GM10266 (cell line): ENCODE results near the gene RNF151.
"Not testable (repeated sequence)": the region's sequence is repeated elsewhere in the genome, so short reads cannot be mapped to it uniquely, and the experiment has no call there.

Experiments
- DNase-seq: peaks from one replicate; pipeline ENCODE4 v3.0.0; 2012; ENCODE audit errors: extremely low spot score
- TF ChIP-seq, protein P1 (sequence below): IDR thresholded peaks from 2 replicates; pipeline ENCODE4 v1.5.1; 2012; ENCODE audit warnings: mild to moderate bottlenecking, low read depth; ENCODE audit not compliant: control insufficient read depth, insufficient read depth; ENCODE audit errors: missing control alignments

Gene RNF151

DNA sequence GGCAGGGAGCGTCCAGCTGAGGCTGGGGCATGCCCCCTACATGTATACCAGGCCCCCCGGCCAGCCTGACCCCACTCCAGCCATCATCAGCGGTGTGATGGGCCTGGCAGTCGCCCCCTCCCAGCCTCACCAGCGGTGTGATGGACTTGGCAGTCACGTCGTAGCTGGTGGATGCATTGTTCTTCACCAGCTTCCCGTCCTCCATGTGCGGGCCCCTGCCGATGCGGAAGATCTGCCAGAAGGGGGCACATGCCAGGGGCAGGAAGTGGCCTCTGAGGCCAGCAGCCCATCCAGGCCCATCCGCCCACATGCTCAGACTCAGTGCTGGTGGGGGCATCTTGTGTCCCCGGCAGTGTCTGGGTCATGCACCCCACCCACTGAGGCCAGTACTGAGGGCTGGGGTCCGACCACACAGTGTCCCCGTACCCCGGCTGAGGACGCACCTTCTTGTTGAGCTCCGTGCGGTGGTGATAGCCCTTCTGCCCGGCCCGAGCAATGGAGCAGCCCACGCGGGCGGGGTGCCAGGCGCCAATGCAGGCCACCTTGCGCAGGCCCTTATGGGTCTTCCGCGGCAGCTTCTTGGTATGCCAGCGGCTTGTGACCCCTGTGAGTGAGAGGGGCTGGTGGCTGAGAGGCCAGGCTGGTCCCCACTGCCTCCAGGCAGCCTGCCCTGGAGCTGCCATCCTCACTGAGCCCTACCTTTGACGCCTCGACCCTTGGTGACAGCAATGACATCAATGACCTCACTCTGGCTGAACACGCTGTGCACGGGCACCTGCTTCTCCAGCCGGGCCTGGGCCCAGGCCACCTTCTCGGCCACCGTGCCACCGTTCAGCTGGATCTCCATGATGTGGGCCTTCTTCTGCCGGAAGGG, 19.9 kb upstream of the RNF151 start:
- no peak for DNase-seq
- TF ChIP-seq, protein P1, sequence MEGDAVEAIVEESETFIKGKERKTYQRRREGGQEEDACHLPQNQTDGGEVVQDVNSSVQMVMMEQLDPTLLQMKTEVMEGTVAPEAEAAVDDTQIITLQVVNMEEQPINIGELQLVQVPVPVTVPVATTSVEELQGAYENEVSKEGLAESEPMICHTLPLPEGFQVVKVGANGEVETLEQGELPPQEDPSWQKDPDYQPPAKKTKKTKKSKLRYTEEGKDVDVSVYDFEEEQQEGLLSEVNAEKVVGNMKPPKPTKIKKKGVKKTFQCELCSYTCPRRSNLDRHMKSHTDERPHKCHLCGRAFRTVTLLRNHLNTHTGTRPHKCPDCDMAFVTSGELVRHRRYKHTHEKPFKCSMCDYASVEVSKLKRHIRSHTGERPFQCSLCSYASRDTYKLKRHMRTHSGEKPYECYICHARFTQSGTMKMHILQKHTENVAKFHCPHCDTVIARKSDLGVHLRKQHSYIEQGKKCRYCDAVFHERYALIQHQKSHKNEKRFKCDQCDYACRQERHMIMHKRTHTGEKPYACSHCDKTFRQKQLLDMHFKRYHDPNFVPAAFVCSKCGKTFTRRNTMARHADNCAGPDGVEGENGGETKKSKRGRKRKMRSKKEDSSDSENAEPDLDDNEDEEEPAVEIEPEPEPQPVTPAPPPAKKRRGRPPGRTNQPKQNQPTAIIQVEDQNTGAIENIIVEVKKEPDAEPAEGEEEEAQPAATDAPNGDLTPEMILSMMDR: no peak

DNA sequence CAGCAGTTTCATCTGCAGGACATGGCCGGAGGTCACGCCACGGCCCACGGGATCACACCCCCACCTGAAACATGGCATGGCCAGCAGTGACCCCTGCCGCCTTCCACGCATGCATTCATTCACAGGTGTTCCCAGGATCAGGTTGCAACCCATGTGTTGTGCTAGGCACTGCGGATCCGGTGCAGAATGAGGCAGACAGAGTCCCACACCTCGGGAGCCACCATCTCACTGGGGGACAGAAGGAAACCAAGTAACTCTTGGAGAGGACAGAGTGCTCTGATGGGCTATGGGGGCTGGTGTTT, 19.3 kb upstream of the RNF151 start:
- DNase-seq: no peak
- TF ChIP-seq, protein P1: no peak

DNA sequence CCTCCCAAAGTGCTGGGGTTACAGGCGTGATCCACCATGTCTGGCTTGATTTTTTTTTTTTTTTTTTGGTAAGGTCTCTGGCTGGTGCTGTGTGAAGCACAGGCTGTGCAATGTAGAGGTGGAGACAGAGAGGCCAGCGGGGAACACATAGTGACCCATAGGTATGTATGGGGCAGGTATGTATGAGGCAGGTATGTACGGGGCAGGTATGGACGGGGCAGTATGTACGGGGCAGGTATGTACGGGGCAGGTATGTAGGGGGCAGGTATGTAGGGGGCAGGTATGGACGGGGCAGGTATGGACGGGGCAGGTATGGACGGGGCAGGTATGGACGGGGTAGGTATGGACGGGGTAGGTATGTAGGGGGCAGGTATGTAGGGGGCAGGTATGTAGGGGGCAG, 17.1 kb upstream of the RNF151 start:
- no peak for DNase-seq
- TF ChIP-seq, protein P1: no peak

DNA sequence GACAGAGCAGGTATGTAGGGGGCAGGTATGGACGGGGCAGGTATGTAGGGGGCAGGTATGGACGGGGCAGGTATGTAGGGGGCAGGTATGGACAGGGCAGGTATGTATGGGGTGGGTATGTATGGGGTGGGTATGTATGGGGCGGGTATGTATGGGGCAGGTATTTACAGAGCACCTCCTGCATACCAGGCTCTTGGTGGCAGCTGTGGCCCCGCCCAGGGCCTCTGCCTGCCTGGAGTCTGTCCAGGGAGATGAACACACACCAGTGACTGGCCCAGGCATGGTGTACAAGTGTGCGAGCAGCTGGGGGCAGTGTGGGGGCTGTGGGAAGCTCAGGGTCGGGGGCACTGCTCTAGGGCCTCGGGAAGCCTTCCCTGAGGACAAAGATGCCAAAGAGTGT, 16.6 kb upstream of the RNF151 start:
- no peak for DNase-seq
- TF ChIP-seq, protein P1: no peak

DNA sequence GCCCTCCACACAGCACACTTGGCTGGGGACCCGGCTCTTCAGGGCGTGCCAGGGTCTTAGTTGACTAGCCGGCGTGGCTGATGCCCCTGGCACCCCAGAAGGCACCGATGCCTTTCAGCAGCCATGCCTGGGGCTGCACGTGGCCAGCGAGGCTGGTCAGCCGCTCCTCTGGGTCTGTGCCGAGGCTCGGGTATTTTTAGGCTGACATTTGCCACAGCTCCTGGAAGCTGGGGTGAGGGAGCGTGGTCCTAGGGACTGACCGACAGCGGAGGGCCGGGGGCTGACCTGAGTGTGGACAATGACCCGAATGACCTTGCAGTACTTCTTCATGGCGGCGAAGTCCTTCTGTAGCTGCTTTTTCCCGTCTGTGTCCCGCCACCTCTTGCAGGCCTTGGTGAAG, 16.1 kb upstream of the RNF151 start:
- TF ChIP-seq, protein P1: no peak
- no peak for DNase-seq

DNA sequence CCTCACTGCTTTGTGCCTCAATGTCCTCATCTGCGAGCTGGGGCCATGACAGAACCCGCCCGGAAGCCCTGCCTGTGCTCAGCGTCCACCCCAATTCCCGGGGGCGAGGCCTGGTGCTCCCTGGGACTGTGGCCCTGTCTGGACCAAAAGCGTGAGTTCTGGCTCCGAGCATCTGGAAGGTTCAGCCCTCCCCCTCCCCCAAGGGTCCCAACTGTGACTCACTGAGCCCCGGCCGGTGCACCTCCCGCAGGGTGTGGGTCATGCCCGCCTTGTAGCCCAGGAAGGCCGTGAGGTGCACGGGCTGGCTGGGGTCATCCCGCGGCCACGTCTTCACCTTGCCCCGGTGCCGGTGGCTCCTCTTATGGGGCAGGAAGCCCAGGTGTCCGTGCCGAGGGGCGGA, 12.9 kb upstream of the RNF151 start:
- no peak for DNase-seq
- TF ChIP-seq, protein P1: no peak

DNA sequence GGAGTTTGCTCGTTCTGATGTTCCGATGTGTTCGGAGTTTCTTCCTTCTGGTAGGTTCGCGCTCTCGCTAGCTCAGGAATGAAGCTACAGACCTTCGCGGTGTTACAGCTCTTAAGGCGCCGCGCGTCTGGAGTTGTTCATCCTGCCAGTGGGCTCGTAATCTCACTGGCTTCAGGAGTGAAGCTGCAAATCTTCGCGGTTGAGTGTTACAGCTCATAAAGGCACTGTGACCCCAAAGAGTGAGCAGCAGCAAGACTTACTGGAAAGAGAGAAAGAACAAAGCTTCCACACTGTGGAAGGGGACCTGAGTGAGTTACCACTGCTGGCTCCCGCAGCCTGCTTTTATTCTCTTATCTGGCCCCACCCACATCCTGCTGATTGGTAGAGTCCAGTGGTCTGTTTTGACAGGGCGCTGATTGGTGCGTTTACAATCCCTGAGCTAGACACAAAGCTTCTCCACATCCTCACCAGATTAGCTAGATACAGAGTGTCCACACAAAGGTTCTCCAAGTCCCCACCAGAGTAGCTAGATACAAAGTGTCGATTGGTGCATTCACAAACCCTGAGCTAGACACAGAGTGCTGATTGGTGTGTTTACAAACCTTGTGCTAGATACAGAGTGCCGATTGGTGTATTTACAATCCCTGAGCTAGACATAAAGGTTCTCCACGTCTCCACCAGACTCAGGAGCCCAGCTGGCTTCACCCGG, 9.1 kb upstream of the RNF151 start:
- not testable (repeated sequence) for DNase-seq

DNA sequence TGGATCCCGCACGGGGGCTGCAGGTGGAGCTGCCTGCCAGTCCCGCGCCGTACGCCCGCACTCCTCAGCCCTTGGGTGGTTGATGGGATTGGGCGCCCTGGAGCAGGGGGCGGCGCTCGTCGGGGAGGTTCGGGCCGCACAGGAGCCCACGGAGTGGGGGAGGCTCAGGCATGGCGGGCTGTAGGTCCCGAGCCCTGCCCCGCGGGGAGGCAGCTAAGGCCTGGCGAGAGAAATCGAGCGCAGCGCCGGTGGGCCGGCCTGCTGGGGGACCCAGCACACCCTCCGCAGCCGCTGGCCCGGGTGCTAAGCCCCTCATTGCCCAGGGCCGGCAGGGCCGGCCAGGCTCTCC, 8.5 kb upstream of the RNF151 start:
- not testable (repeated sequence) for DNase-seq
